Fibroblast of pulmonary artery (primary cell): ENCODE results near the gene PSME4.

Experiments used
- DNase-seq: peaks from one replicate; pipeline ENCODE4 v3.0.0-alpha.2; 2010; ENCODE audit warnings: low read depth
- H3K4me3 ChIP-seq: replicated peaks from 2 replicates; pipeline ENCODE4 v1.5.1; 2011; ENCODE audit warnings: low read depth, mild to moderate bottlenecking, control low read depth, low read length, moderate library complexity
- TF ChIP-seq, protein P1 (sequence below): IDR thresholded peaks from 2 replicates; pipeline ENCODE4 v1.5.1; 2011; ENCODE audit warnings: mild to moderate bottlenecking, control low read depth, low read length, inconsistent platforms; ENCODE audit errors: missing control alignments

The PSME4 gene

DNA sequence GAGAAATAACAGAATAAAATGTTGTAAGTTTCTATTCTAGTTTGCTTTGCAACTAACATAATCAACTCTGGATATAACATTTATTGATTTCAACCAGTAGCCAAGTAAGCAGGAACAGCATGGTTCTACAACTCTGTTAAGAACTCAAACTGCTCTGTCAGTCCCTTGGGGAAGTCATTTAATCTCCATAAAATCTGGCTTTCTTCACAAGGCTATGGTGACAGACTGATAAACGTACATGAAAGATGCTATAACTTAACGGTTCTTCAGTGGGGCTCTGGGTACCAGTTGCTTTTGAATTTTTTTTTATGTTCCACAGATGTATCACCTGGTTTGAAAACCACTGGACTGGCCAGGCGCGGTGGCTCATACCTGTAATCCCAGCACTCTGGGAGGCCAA lies 10.3 kb downstream of the PSME4 start:
- DNase-seq, result no peak
- TF ChIP-seq, protein P1, sequence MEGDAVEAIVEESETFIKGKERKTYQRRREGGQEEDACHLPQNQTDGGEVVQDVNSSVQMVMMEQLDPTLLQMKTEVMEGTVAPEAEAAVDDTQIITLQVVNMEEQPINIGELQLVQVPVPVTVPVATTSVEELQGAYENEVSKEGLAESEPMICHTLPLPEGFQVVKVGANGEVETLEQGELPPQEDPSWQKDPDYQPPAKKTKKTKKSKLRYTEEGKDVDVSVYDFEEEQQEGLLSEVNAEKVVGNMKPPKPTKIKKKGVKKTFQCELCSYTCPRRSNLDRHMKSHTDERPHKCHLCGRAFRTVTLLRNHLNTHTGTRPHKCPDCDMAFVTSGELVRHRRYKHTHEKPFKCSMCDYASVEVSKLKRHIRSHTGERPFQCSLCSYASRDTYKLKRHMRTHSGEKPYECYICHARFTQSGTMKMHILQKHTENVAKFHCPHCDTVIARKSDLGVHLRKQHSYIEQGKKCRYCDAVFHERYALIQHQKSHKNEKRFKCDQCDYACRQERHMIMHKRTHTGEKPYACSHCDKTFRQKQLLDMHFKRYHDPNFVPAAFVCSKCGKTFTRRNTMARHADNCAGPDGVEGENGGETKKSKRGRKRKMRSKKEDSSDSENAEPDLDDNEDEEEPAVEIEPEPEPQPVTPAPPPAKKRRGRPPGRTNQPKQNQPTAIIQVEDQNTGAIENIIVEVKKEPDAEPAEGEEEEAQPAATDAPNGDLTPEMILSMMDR, result no peak

DNA sequence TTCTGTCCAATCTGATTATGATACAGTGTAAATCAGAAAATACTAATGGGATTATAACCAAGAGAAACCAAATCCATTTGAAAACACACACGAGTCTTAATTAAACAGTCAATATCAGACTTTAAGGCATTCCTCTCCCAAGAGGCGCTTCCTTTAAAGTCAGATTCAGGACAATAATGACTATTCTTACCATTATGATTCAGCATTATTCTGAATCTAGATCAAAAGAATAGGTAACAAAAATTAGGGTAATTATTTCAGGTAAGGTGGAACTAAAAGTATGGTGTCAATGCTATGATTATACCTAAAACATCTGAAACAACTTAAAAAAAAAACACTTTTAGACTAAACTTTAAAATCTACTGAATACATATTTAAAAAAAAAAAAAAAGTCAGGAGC lies 12.3 kb downstream of the PSME4 start:
- no peak for DNase-seq
- H3K4me3 ChIP-seq, result no peak overlapping the region
- TF ChIP-seq, protein P1, result no peak

More for the DNA sequence above, 10.3 kb downstream of the PSME4 start:
- no peak overlapping the region for H3K4me3 ChIP-seq

DNA sequence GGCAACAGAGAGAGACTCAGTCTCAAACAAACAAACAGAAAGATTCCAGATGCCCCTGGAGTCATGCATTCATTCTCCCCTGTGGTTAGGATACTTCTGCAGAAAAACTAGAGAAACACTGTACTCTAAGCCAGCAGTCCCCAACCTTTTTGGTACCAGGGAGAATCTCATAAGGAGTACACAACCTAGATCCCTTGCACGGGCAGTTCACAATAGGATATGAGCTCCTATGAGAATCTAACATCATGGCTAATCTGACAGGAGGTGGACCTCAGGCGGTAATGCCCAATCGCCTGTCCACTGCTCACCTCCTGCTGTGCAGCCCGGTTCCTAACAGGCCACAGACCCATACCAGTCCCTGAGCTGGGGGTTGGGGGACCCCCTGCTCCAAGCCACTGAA lies 18.3 kb downstream of the PSME4 start:
- no peak for DNase-seq
- TF ChIP-seq, protein P1, result no peak
- no peak overlapping the region for H3K4me3 ChIP-seq

DNA sequence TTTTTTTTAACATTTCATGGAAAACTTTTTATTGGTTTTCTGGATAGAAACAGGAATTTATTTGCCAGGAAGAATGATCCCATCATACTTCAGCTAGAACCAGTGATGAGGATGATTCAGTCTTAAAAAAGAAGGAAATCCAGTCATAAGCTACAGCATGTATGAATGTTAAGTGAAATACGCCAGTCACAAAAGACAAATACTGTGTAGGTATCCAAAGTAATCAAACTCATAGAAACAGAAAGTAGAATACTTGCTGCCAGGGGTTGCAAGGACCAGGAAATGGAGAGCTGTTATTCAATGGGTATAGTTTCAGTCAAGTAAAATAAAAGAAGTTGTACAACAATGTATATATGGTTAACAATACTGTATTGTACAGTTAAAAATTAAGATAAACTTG lies 21.3 kb downstream of the PSME4 start:
- TF ChIP-seq, protein P1, result no peak
- peak; percentile 28 for DNase-seq
- H3K4me3 ChIP-seq, result no peak overlapping the region

DNA sequence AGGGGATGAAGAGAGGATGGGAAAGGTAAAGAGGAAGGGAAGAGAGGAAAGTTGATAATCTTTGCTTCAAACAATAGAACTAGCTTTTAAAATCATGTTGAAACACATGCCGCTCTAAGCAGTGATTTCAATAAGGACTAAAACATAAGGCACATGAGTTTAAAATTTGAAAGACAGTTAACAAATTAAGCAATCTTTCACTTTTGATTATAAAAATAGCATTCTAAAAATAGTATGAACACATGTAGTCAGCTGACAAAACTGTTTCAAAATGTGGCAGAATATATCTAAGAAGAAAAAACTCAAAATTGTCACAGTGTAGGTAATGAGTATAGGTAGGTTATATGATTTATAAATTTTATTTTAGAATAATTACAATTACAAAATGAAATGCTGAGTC lies 25.3 kb downstream of the PSME4 start:
- DNase-seq, result no peak
- TF ChIP-seq, protein P1, result no peak
- no peak overlapping the region for H3K4me3 ChIP-seq

DNA sequence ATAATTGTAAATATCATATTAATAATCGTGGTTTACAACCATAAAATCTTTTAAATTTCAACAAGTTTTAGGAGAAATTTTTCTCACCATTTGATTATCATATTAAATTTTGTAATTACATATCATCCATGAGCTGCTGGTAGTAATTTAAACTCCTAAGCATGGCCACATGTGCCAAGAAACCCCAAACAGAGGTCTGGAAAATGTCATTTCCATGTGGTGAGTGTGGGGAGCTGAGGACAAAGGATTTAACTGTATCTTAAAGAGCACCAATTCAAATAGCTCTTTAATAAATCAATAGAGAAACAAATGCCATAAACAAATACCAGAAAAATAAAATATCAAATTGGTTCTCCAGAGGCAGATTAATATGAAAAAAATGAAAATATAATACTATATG lies 26.3 kb downstream of the PSME4 start:
- TF ChIP-seq, protein P1, result no peak
- H3K4me3 ChIP-seq, result no peak overlapping the region
- DNase-seq, result no peak

DNA sequence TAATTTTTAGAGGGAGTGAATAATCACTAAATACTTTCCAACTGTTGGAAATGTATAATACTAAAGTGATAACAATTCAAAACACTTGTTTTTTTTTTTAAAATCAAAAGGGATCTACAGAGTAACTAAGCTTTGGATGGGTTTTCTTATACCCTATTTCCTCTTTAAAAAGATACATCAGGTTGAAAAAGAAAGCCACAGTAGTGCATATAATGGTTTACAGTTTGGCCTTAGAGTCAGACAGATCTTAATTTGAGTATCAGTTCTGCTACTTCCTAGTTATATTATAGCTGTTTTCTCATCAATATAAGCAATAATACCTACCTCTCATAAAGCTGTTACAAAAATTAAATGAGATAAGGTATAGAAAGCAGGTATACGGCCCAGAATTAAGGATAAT lies 28.5 kb downstream of the PSME4 start:
- no peak overlapping the region for H3K4me3 ChIP-seq
- no peak for DNase-seq
- TF ChIP-seq, protein P1, result no peak
